Breast epithelium (tissue), 4 donors: ENCODE measurements around the gene ATXN10. TPM values are rescaled to one million over a fixed set of nuclear protein-coding genes. Genes with fewer than 3 reads are reported as not detected.

Source experiments
- DNase-seq, 2 donors: peaks; one replicate each; pipeline ENCODE4 v3.0.0-alpha.2; 2019; ENCODE audit warnings: low spot score in 2 of 2
- H3K27ac ChIP-seq, 2 donors: fragments of 200-600 bp; sonication (generic) in 1 of 2; one replicate each; pipeline ENCODE4 v1.5.1; 2016 to 2019; ENCODE audit warnings: mild to moderate bottlenecking in 1 of 2
- H3K27me3 ChIP-seq, 2 donors: fragments of 200-600 bp; sonication (generic) in 1 of 2; one replicate each; pipeline versions ENCODE4 v1.5.1 to v1.6.0; 2017 to 2019; ENCODE audit warnings: control low read depth in 1 of 2, mild to moderate bottlenecking in 1 of 2
- H3K36me3 ChIP-seq: fragments of 200-600 bp; one replicate; pipeline ENCODE4 v1.5.1; 2019
- H3K4me1 ChIP-seq, 2 donors: fragments of 200-600 bp; sonication (generic); one replicate each; pipeline ENCODE4 v1.5.1; 2016 to 2019; ENCODE audit warnings: control low read depth in 1 of 2
- H3K4me3 ChIP-seq, 3 donors: fragments of 200-600 bp; sonication (generic); 1 replicate in 2 of 3; 2 replicates in 1 of 3; pipeline ENCODE4 v1.5.1; 2016 to 2019; ENCODE audit warnings: mild to moderate bottlenecking in 3 of 3, moderate library complexity in 2 of 3
- H3K9me3 ChIP-seq, 2 donors: fragments of 200-600 bp; sonication (generic) in 1 of 2; one replicate each; pipeline ENCODE4 v1.5.1; 2016 to 2019; ENCODE audit warnings: control low read depth in 1 of 2
- POLR2A ChIP-seq: fragments of 450-650 bp; IDR thresholded peaks from one replicate; pipeline ENCODE4 v1.6.1; 2016; ENCODE audit warnings: antibody characterized with exemption, mild to moderate bottlenecking, moderate library complexity
- POLR2AphosphoS5 ChIP-seq, 3 donors: sonication (generic); formaldehyde crosslinking; IDR thresholded peaks; one replicate each; pipeline ENCODE4 v1.6.1; 2017; ENCODE audit warnings: antibody characterized with exemption in 3 of 3
- intact Hi-C: fragments of 100-400 bp; cut with DNase I; formaldehyde crosslinking; loops from one replicate; pipeline ENCODE4 v1.15.1; 2023; ENCODE audit warnings: low total_unique reads
- total RNA-seq, 3 donors: library from RNA; depleted of rRNA; stranded (reverse); fragments of >200 nt; gene quantifications; one replicate each; pipeline ENCODE4 v1.1.0, GENCODE V29; 2016
- TF ChIP-seq, protein P1 (sequence below), 3 donors: fragments of 450-650 bp; IDR thresholded peaks; one replicate each; pipeline ENCODE4 v1.5.1; 2016 to 2017; ENCODE audit warnings: antibody characterized with exemption in 3 of 3, mild to moderate bottlenecking in 3 of 3, moderate library complexity in 3 of 3

Gene ATXN10
- total RNA-seq, 3 donors from 2014 or later = 78.6 to 145 (median 138) TPM

DNA sequence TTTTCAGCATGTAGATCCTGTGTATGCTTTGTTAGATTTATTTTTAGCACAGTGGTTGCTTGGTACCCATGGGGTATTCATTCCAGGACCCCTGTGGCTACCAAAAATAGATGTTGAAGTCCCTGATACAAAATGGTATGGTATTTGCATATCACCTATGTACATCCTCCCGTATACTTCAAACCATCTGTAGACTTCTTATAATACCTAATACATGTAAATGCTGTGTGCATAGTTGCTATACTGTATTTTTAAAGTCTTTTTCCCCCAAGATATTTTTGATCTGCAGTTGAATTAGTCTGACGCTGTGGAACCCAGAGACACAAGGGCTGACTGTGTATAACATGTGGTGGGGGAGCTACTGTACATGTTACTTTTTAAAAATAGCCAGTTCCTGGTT, 101.1 kb downstream of the ATXN10 start:
- TF ChIP-seq, protein P1, sequence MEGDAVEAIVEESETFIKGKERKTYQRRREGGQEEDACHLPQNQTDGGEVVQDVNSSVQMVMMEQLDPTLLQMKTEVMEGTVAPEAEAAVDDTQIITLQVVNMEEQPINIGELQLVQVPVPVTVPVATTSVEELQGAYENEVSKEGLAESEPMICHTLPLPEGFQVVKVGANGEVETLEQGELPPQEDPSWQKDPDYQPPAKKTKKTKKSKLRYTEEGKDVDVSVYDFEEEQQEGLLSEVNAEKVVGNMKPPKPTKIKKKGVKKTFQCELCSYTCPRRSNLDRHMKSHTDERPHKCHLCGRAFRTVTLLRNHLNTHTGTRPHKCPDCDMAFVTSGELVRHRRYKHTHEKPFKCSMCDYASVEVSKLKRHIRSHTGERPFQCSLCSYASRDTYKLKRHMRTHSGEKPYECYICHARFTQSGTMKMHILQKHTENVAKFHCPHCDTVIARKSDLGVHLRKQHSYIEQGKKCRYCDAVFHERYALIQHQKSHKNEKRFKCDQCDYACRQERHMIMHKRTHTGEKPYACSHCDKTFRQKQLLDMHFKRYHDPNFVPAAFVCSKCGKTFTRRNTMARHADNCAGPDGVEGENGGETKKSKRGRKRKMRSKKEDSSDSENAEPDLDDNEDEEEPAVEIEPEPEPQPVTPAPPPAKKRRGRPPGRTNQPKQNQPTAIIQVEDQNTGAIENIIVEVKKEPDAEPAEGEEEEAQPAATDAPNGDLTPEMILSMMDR (IDR thresholded peaks at IDR 0.05) = no peak
- TF ChIP-seq POLR2A = no peak
- TF ChIP-seq POLR2AphosphoS5 (IDR thresholded peaks at IDR 0.05) = no peak
- H3K36me3 ChIP-seq = no peaks in the 10 kb centered on the region
- intact Hi-C loops = no loop called here
- H3K27ac ChIP-seq = no peak overlapping the region
- H3K27me3 ChIP-seq = no peaks in the 10 kb centered on the region
- no peak for DNase-seq
- H3K4me3 ChIP-seq = no peak overlapping the region
- H3K9me3 ChIP-seq = no peaks in the 10 kb centered on the region
- no peaks in the 10 kb centered on the region for H3K4me1 ChIP-seq

DNA sequence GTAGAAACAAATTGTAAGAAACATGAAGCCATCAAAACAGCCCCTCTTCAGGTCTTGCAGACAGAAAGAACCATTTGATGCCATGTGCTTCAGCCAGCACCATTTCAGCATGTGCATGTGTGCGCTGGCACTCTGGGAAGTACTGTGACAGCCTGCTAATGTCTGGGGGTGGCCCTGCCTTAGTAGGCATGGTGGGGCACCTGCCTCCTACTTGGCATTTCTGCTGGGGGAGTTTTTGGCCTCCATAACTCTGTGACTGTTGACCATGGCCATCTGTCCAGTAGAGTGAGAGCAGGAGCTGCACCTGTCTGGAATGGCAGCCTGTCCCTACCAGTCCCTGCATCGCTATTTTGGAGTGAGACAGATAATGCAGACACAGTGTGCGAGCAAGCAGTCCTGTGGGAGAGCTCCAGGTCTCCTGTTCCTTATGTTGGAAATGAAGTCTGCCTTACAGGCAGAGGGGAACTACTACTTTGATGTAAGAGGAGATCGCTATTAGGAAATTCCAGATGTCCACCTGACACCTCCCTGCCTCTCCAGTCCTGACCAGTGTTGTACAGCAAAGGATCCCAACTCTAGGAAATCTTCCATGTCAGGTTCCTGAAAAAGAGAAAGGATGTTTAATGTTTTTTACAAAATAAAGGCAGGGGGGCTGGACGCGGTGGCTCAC, 102.5 kb downstream of the ATXN10 start:
- TF ChIP-seq POLR2A (no peak), POLR2AphosphoS5 (IDR thresholded peaks at IDR 0.05) (no peak)
- TF ChIP-seq, protein P1 (IDR thresholded peaks at IDR 0.05) = no peak
- DNase-seq = no peak
- no peaks in the 10 kb centered on the region for H3K27me3 ChIP-seq
- intact Hi-C loops = no loop called here
- H3K9me3 ChIP-seq = no peaks in the 10 kb centered on the region
- no peak overlapping the region for H3K27ac ChIP-seq
- H3K4me1 ChIP-seq = no peaks in the 10 kb centered on the region
- no peaks in the 10 kb centered on the region for H3K36me3 ChIP-seq
- H3K4me3 ChIP-seq = no peak overlapping the region

- TF ChIP-seq, protein P1 (IDR thresholded peaks at IDR 0.05) = no peak
- TF ChIP-seq POLR2A (no peak), POLR2AphosphoS5 (IDR thresholded peaks at IDR 0.05) (no peak)
- no peak overlapping the region for H3K4me3 ChIP-seq
- H3K36me3 ChIP-seq = no peaks in the 10 kb centered on the region
- DNase-seq = no peak
- H3K9me3 ChIP-seq = no peaks in the 10 kb centered on the region
- no peak overlapping the region for H3K27ac ChIP-seq
- intact Hi-C loops = no loop called here
- H3K4me1 ChIP-seq = no peaks in the 10 kb centered on the region
- H3K27me3 ChIP-seq = no peaks in the 10 kb centered on the region
These were observed 103.4 kb downstream of the ATXN10 start for GRCh38 chr22:45775062-45775461.

GRCh38 chr22:45775569-45776312, 104.1 kb downstream of the ATXN10 start:
- no peak for DNase-seq
- H3K4me1 ChIP-seq = no peaks in the 10 kb centered on the region
- intact Hi-C loops = no loop called here
- no peaks in the 10 kb centered on the region for H3K36me3 ChIP-seq
- H3K27ac ChIP-seq = no peak overlapping the region
- H3K9me3 ChIP-seq = no peaks in the 10 kb centered on the region
- H3K27me3 ChIP-seq = no peaks in the 10 kb centered on the region
- TF ChIP-seq, protein P1 (IDR thresholded peaks at IDR 0.05) = no peak
- TF ChIP-seq POLR2AphosphoS5 (IDR thresholded peaks at IDR 0.05) (no peak), POLR2A (no peak)
- no peak overlapping the region for H3K4me3 ChIP-seq

DNA sequence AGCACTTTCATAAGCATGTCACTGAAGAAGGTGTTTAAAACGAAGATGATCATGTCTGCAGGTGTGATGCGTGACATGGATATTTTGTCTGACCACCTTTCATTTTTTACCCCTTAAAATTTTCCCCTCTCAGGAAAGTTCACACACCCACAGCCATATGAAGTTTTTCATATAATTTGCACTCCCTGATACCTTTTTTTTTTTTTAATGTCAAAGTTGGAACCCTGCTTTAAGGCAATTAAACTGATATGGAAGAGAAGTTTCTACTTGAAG, 104.6 kb downstream of the ATXN10 start:
- H3K4me1 ChIP-seq = no peaks in the 10 kb centered on the region
- no peaks in the 10 kb centered on the region for H3K9me3 ChIP-seq
- H3K36me3 ChIP-seq = no peaks in the 10 kb centered on the region
- TF ChIP-seq, protein P1 (IDR thresholded peaks at IDR 0.05) = no peak
- TF ChIP-seq POLR2AphosphoS5 (IDR thresholded peaks at IDR 0.05) (no peak), POLR2A (no peak)
- intact Hi-C loops = no loop called here
- no peak for DNase-seq
- H3K27me3 ChIP-seq = no peaks in the 10 kb centered on the region
- no peak overlapping the region for H3K4me3 ChIP-seq
- no peak overlapping the region for H3K27ac ChIP-seq
